ENCODE measurements around the gene RCOR2.
"Not testable (repeated sequence)": the region's sequence is repeated elsewhere in the genome, so short reads cannot be mapped to it uniquely, and the experiment has no call there.

Gene RCOR2

GRCh38 chr11:63916837-63917691 is at the start of gene RCOR2:
RCOR2 (minus strand) TSS chr11:63917164; CDS start chr11:63916456, 708 bp downstream.
- peak; percentile 42 for DNase-seq

- DNase-seq, result no peak
Observed at GRCh38 chr11:63966444-63966843, 49.5 kb upstream of the RCOR2 start.

DNA sequence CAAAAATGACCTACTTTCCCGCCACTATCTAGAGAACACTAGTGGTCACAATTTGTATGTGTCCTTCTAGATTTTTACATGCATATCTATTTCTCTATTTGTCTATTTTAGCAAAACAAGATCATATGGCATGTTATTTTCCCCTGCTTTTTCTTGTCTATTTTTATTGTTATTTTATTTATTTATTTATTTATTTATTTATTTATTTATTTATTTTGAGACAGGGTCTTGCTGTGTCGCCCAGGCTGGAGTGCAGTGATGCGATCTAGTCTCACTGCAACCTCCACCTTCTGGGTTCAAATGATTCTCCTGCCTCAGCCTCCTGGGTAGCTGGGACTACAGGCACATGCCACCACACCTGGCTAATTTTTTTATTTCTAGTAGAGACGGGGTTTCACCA is 46.9 kb upstream of the RCOR2 start:
- not testable (repeated sequence) for DNase-seq

DNA sequence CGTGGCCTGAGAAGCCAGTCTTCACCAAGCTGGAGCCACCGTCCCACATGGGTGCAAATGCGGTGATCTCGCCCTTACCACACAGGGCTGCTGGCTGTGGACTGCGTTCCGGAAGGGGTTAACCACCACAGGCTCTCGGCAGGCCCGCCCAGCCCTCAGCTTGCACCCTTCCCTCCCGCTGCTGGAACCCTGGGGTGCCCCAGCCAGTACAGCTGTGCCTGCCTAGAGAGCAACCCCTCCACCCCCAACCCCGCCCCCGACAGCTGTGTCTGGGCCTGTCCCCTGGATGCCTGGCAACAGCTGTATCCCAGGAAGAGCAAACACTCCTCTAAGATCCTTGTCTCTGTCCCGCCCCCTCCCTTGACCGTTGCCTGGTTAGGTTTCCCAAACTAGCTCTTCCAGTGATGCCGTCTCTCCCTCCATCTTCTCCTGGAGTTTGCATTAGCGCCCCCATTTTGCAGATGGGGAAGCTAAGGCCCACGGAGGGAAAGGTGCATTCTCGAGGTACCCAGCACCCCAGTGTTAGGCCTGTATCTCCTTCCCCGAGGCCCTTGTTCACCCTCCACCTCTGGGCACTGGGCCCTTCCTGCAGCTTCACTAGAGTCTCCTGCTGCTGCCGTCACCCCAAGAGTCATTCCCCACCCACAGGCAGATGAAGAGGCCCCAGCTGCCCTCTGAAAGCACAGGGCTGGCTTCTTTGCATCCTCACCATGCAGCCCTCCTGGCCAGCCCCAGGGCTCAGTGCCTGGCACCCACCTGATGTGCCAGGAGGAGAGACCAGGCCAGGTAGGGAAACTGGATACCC is 44.8 kb upstream of the RCOR2 start:
- DNase-seq, result peak; percentile 9

DNA sequence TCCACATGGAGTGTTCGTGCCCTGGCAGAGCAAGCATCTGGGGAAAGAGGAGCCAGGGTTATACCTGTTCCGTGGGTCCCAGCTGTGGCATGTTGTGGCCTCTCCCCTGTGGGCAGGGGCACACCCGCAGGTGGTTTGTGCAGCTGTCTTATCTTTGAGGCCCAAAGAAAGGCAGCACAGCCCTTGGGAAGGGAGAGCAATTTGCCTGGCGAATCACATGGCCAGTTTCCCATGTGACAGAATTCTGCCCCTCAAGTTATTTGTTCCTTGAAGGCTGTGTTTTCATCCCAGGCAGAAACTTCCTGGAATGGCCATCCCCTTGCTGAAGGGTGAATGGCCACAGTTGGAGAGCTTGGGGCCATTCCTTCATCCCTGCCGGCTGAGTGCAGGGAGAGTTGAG is 41.0 kb upstream of the RCOR2 start:
- no peak for DNase-seq

GRCh38 chr11:63952570-63952969 is 35.6 kb upstream of the RCOR2 start:
- DNase-seq, result no peak

GRCh38 chr11:63951779-63952536 is 35.0 kb upstream of the RCOR2 start:
- DNase-seq, result no peak

DNA sequence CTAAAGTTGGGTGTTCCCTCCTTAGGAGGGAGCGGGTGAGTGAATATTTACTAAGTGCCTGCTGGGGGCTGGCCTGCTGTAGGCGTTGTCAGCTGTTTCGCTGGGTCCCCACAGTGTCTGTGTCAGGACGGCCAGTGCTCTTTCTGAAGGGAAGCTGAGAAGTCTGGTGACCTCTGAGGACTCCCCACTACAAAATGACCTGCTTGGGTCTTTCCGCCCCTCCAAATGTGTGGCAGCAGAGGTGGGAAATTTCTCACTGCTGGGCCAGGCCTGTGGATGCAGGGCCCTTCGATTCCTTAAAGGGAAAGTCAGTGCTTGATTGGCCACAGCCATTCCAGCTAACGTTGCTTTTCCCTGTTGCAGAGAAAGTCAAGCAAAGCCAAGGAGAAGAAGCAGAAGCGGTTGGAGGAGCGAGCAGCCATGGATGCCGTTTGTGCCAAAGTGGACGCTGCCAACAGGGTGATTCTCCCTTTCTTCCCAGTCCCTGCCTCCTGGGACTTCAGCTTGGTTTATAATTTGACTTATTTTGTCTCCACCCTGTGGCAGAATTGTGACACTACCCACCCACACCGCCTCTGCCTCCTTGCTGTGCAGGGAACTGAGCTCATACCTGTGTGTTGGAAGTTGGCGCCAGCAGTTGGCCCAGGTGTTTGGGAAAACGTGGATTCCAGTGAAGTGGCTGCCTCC is 28.7 kb upstream of the RCOR2 start:
- peak; percentile 39 for DNase-seq

DNA sequence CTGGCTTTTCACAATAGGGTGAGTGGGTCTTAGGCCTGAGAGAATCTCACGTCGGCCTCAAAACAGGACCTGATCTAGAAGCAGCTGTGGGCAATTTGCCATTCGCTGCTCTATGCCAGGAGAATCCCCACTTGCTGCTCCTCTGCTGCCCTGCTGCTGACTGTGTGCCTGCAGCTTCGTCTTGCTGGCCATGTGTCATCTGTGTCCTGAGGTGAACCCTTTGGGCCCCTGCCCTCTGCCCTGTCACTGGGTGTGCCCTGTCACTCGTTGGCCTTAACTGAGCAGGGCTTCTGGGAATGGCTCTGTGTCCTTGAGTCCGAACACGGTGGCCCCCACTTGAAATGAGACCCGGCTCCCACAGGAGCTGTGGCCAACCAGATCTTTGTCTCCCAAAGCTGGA is 28.0 kb upstream of the RCOR2 start:
- no peak for DNase-seq

- DNase-seq, result no peak
Observed at GRCh38 chr11:63942803-63943202, 25.8 kb upstream of the RCOR2 start.

- DNase-seq, result no peak
Observed at GRCh38 chr11:63941901-63942300, 24.9 kb upstream of the RCOR2 start.

DNA sequence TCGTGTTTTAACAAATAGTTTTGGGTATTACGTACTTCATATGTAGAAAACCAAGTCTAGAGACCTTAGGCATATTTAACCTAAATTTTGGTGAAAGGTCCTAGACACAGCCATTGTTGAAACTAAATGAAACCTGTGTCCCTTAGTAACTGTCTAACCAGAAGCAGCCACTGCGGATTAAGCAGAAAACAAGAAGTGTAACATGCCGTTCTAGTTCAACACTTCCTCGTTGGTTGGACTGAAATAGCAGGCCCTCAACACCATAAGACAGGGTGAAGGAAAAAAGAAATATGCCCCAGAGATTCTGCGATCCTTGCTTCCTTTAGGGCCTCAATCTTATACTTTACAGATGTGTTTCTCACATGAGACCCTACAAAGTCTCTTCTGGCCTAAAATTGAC is 23.8 kb upstream of the RCOR2 start:
- no peak for DNase-seq

DNA sequence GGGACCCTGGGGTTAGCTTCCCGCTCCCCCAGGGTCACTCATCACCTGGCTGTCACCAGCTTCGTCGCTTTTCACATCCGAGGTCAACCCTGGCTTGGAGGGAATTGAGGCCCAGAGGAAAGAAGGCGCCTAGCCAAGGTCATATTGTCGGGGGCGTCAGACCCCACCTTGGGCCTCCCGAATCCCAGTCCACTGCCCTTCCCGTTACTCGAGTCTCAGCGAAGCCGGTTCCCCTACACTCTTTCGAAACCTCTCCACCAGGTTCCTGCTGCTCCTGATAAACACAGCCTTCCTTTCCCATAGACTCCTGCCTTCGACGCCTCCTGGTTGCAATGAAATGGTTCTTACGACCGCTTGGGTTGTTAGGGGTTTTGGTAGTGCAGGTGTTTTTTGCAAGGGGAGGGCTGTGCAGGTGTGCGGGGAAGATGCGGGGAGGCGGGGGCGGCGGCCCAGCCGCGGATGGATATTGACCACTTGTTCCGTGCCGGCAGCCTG is 22.5 kb upstream of the RCOR2 start:
- DNase-seq, result peak; percentile 10

DNA sequence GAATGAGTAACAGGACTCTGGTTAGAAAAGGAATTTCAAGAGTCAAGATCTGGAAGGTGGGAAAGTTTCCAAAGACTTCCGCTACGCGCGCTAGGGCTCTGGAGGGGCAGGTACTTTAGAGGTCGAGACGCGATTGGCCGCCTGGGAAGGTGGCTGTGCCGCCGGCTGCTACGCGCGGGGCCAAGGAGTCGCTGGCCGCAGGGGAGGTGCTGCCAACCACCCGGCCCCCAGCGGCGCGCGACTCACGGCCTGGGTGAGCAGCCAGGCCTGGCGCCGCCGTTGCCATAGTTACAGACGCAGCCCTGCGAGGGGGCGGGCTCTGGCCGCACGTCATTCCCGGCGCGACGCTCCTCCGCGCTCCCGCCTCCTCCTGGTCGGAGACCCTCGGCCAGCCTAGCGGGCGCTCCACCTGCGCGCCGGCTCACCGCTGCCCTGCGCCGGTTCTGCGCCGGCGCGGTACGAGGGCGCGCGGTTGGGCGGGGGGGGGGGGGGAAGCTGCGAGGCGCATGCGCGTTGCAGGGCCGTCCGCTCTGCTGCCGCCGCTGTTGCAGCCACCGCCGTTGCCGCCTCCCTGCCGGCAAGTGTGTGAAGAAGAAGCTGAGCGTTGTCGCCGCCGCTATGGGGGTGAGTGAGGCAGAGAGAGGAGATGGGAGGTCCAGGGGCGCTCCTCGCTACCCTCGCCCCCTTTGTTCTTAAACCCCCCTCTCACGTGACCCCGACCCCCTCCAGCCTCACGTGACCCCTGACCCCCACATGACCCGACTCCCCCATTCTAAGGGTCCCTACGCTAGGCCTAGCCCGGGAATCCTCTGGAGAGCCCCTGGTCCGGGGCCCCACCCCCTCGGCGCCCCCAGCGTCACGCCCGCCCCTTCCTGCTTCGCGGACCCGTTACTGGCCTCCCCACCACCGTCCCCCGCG is 21.8 kb upstream of the RCOR2 start, which contains the start of gene NAA40:
Gene NAA40, plus strand, starts transcription at position 524 of the 918 bp plus-strand sequence. Its CDS starts 95 bp downstream, at position 619.
- DNase-seq, result peak; percentile 95

- DNase-seq, result peak; percentile 27
Observed at GRCh38 chr11:63937713-63938478, 20.9 kb upstream of the RCOR2 start.

- DNase-seq, result no peak
Observed at GRCh38 chr11:63933459-63933858, 16.5 kb upstream of the RCOR2 start.

GRCh38 chr11:63931876-63932275 is 14.9 kb upstream of the RCOR2 start:
- DNase-seq, result no peak

GRCh38 chr11:63931045-63931444 is 14.1 kb upstream of the RCOR2 start:
- no peak for DNase-seq

- no peak for DNase-seq
Observed at GRCh38 chr11:63929616-63930015, 12.7 kb upstream of the RCOR2 start.

DNA sequence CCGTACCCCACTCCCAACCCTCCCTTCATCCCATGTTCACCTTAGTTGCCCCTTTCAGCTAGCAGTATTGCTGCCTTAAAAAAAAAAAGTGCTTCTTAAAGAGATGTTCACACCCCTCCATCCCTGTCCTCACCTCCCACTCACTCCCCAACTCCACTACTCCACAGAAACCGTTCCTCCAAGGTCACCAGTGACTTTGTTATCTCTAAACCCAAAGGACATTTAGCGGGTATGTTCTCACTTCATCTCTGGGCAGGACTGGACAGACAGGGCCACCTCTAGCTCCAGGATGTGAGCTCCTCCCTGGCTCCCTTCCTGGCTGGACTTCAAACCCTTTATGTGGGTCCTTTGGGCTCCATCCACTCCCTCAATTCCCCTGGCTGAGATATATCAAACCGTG is 6.4 kb upstream of the RCOR2 start:
- no peak for DNase-seq
